NCI-H2107 (cell line): ENCODE measurements around the gene TIMP3.

Source experiments
- DNase-seq: peaks from one replicate; lab custom pipeline; 2025; lab: John Stamatoyannopoulos, UW

The TIMP3 gene

DNA sequence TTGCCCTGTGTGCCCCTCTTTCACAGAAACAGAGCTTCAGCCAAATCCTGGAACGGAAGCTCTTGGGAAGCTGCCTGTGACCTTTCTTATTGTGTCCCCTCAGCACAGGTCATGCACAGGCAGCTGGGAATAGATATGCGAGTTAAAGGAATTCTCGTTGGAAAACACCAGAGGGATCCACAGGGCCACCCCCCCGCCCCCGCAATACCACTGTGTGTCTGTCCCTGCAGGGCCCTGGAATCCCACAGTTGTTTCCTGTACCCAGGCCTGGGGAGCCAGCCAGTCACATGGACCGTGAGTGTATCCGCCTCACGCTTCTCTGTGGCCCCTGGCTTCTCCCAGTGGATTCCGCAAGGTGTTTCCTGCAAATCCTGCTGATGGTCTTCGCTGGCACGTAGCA, 29.0 kb downstream of the TIMP3 start:
- no peak for DNase-seq

GRCh38 chr22:32830957-32831356, 29.5 kb downstream of the TIMP3 start:
- DNase-seq = no peak

DNA sequence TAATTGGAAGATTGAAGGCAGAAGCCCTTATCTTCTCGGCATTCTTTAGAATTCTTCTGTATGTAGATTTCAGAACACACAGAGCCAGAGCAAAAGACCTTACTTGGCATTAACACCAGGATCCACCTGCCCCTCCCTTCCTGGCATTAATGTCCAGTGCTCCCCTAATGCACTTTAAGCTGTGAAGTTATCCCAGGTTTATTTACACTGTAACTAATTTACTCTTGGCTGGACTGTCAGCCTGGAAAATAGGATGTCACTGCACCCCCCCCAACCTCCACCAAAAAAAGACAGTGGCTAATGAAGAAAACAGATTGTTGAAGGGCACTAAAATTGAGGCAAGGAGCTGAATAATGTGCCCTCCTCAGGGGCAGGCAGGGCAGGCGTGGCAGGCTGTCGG, 30.1 kb downstream of the TIMP3 start:
- DNase-seq = no peak

GRCh38 chr22:32832174-32832573, 30.7 kb downstream of the TIMP3 start:
- DNase-seq = no peak

- DNase-seq = no peak
These were observed 35.0 kb downstream of the TIMP3 start for GRCh38 chr22:32836280-32837123.

- DNase-seq = no peak
These were observed 35.6 kb downstream of the TIMP3 start for GRCh38 chr22:32837142-32837541.

GRCh38 chr22:32837803-32838202, 36.3 kb downstream of the TIMP3 start:
- DNase-seq = no peak

DNA sequence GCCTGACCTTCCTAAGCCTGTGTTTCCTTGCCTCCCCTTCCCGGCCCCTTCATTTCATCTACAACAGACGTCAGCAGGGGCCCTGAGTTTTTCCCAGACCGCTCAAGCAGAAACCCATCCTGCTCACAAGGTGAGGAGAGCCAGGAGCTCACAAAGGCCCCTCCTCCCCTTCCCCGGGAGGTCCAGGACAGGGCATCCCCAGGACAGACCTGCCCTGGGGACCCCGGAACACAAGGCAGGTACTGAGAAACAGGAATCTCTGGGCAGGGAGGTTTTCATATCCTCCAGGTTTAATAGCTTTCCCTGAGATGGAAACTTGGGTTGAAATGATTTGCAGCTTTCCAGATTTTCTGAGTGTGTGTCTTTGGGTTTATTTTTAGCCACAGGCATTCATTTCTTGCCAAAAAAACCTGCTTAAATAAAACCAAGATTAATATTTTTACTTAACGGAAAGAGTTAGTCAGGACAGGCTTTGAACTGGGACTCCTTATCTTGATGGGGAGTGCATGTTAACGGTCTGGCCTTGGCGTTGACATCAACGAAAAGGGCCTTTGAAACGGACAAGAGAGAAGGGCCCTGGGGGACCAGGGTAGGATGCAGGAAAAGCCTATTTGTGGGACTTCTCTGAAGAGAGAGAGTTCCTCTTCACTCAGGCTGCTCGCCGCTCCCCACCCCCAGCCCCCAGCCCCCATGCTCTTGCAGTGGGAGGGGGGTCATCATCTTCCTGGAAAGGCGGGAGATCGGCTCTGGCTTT, 38.5 kb downstream of the TIMP3 start:
- no peak for DNase-seq

GRCh38 chr22:32841175-32841574, 39.7 kb downstream of the TIMP3 start:
- DNase-seq = no peak

DNA sequence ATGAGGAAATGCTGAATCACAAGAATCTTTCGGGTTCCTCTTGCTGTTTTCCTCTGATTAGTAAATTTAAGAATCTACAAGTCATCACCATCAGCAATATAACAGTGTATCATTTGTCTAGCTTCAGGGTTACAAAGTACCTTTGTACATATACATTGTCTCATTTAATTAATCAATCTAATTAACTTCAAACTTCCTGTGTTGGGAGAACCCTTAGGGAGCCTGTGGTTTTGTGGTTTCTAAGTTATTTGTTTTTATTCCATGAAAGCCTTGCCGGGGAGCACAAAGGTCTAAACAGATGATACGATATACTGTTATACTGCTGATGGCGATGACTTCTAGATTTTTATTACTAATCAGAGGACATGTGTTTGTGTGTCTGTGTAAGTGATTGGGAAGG, 41.0 kb downstream of the TIMP3 start:
- DNase-seq = no peak

GRCh38 chr22:32843300-32843699, 41.8 kb downstream of the TIMP3 start:
- DNase-seq = no peak

DNA sequence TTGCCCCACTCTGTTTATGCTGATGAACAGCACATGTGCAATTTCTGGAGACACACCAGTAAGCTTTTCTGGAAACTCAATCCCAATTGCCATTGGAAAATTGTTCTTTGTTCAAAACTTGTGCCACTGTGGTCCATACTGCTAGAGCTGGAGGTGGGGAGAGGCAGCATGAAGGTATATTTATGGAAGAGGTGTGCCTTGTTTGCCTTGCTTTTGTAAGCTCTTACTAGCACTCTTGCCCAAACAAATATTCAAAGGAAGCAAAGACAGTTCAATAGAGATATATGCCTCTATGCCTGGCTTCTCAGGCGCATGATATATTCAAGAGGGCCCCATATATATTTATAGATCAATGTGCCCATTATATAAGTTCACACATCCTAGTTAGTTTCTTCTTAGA, 42.7 kb downstream of the TIMP3 start:
- no peak for DNase-seq

- DNase-seq = no peak
These were observed 45.4 kb downstream of the TIMP3 start for GRCh38 chr22:32846780-32847491.

- no peak for DNase-seq
These were observed 46.7 kb downstream of the TIMP3 start for GRCh38 chr22:32848226-32848625.

GRCh38 chr22:32849501-32849900, 48.0 kb downstream of the TIMP3 start:
- no peak for DNase-seq

DNA sequence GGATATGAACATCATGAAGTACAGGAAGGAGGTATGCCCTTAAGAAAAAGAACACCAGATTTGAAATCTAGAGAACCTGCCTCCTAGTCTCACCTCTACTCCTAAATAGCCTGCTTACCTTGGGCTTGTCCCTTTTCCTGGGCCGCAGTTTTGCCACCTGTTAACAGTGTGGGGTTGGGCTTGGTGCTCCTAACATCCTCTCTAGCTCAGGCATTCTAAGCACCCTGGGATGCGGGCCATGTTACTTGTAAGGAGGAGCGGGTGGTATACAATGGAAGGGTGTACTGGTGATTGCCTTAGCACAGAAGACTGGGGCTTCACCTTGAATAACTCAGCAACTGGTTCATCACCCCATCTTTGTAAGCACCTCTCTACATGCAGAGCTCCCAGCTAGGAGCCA, 48.7 kb downstream of the TIMP3 start:
- DNase-seq = no peak

- no peak for DNase-seq
These were observed 49.3 kb downstream of the TIMP3 start for GRCh38 chr22:32850591-32851517.

GRCh38 chr22:32852395-32853251, 51.1 kb downstream of the TIMP3 start:
- DNase-seq = no peak

- no peak for DNase-seq
These were observed 52.2 kb downstream of the TIMP3 start for GRCh38 chr22:32853662-32854061.

DNA sequence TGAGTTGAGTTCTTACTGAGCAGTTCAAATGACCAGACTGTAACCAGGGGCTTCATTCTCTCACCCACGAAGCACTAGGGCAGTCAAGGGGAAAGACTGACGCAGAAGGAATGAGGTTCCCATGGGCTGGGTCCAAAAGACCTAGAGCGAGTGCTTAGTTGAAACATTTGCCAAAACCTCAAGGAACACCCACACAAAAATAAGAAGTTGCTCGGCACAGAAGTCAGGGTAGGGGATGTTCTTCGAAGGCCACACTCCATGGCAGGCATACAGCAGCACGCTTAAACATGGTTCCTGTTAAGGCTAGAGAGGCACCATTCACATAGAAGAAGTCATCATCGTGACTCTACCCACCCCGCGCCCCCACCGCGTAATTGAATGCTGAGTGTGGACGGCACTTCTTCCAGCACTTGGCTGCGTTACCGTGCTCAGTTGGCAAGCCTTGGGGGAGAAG, 52.9 kb downstream of the TIMP3 start:
- DNase-seq = no peak
